Measurements from ENCODE around the gene SRSF5.
A peak's percentile ranks its signal among the peaks of the same experiment; 100 is the strongest.
"Not testable (repeated sequence)": the region's sequence is repeated elsewhere in the genome, so short reads cannot be mapped to it uniquely, and the experiment has no call there.

SRSF5 gene

GRCh38 chr14:69808919-69809808 lies 42.2 kb downstream of the SRSF5 start:
- no peak for DNase-seq (ENCODE audit: low spot score)

GRCh38 chr14:69811227-69811867 lies 44.4 kb downstream of the SRSF5 start:
- no peak for DNase-seq (ENCODE audit: low spot score)

GRCh38 chr14:69811868-69812252 lies 44.9 kb downstream of the SRSF5 start:
- no peak for DNase-seq (ENCODE audit: low spot score)

GRCh38 chr14:69812711-69813110 lies 45.8 kb downstream of the SRSF5 start:
- no peak for DNase-seq (ENCODE audit: low spot score)

GRCh38 chr14:69813346-69813745 lies 46.4 kb downstream of the SRSF5 start:
- DNase-seq (ENCODE audit: low spot score): not testable (repeated sequence)

GRCh38 chr14:69814397-69814796 lies 47.5 kb downstream of the SRSF5 start:
- no peak for DNase-seq (ENCODE audit: low spot score)

GRCh38 chr14:69815556-69815955 lies 48.6 kb downstream of the SRSF5 start:
- DNase-seq (ENCODE audit: low spot score): no peak

GRCh38 chr14:69816216-69816615 lies 49.3 kb downstream of the SRSF5 start:
- no peak for DNase-seq (ENCODE audit: low spot score)

GRCh38 chr14:69818758-69819191 lies 51.8 kb downstream of the SRSF5 start:
- peak; percentile 85 for DNase-seq (ENCODE audit: low spot score)

- no peak for DNase-seq (ENCODE audit: low spot score)
Observed at GRCh38 chr14:69819607-69820006, 52.7 kb downstream of the SRSF5 start.

- DNase-seq (ENCODE audit: low spot score): no peak
Observed at GRCh38 chr14:69820991-69821390, 54.0 kb downstream of the SRSF5 start.
